ENCODE results near the gene ARFRP1.

ARFRP1 gene

DNA sequence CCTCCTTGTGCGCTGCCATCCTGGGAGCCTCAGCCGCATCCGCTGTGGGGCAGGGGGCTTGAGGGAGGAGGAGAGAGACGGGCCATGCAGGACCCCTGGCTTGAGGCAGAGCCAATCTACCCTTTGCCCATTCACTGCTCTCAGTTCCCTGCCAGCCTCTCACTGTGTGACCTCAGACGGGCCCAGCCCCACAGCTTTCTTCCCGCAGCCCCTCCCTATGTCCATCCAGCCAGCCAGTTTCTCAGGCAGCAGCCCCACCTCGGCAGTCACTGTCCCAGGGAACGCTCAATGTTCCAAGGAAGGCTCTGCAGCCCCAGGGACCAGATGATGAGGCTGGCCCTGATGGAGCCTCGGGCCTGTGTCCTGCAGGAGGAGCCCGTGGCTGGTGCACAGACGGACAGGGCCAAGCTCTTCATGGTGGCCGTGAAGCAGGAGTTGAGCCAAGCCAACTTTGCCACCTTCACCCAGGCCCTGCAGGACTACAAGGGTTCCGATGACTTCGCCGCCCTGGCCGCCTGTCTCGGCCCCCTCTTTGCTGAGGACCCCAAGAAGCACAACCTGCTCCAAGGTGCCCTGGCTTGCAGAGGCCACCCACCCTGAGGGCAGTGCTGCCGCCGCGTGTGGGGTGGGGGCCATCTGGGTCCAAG, 15.2 kb downstream of the ARFRP1 start:
- no peak overlapping the region for H3K4me2 ChIP-seq (ENCODE audit: low read depth, low read length, poor library complexity, severe bottlenecking)
- H3F3A ChIP-seq (ENCODE audit: insufficient read depth): no peaks in the 10 kb centered on the region
- TF ChIP-seq, protein P1, sequence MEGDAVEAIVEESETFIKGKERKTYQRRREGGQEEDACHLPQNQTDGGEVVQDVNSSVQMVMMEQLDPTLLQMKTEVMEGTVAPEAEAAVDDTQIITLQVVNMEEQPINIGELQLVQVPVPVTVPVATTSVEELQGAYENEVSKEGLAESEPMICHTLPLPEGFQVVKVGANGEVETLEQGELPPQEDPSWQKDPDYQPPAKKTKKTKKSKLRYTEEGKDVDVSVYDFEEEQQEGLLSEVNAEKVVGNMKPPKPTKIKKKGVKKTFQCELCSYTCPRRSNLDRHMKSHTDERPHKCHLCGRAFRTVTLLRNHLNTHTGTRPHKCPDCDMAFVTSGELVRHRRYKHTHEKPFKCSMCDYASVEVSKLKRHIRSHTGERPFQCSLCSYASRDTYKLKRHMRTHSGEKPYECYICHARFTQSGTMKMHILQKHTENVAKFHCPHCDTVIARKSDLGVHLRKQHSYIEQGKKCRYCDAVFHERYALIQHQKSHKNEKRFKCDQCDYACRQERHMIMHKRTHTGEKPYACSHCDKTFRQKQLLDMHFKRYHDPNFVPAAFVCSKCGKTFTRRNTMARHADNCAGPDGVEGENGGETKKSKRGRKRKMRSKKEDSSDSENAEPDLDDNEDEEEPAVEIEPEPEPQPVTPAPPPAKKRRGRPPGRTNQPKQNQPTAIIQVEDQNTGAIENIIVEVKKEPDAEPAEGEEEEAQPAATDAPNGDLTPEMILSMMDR (IDR thresholded peaks at IDR 0.05; ENCODE audit: insufficient read depth, low read length, poor library complexity, severe bottlenecking): no peak
- TF ChIP-seq EZH2phosphoT487 (conservative IDR thresholded peaks at IDR 0.05; ENCODE audit: low read length): no peak
- no peaks in the 10 kb centered on the region for H3K9me3 ChIP-seq (ENCODE audit: insufficient read depth, low read length)
- H3K27ac ChIP-seq (ENCODE audit: low read depth, low read length): no peak overlapping the region
- no peaks in the 10 kb centered on the region for H3K27me3 ChIP-seq (ENCODE audit: low read length)
- no peak overlapping the region for H2AFZ ChIP-seq (ENCODE audit: low read depth, low read length, severe bottlenecking)
- H3K9me2 ChIP-seq (replicated peaks; ENCODE audit: insufficient read depth, low read length): no peaks in the 10 kb centered on the region
- H3K4me3 ChIP-seq (ENCODE audit: insufficient read depth, low read length, poor library complexity, severe bottlenecking): no peak overlapping the region
- no peaks in the 10 kb centered on the region for H3K79me2 ChIP-seq (ENCODE audit: insufficient read depth, low read length)
- no peaks in the 10 kb centered on the region for H3K36me3 ChIP-seq (ENCODE audit: low read length)
- H3K9ac ChIP-seq (ENCODE audit: low read length): no peak overlapping the region
- no peaks in the 10 kb centered on the region for H4K20me1 ChIP-seq (ENCODE audit: low read depth, low read length)

DNA sequence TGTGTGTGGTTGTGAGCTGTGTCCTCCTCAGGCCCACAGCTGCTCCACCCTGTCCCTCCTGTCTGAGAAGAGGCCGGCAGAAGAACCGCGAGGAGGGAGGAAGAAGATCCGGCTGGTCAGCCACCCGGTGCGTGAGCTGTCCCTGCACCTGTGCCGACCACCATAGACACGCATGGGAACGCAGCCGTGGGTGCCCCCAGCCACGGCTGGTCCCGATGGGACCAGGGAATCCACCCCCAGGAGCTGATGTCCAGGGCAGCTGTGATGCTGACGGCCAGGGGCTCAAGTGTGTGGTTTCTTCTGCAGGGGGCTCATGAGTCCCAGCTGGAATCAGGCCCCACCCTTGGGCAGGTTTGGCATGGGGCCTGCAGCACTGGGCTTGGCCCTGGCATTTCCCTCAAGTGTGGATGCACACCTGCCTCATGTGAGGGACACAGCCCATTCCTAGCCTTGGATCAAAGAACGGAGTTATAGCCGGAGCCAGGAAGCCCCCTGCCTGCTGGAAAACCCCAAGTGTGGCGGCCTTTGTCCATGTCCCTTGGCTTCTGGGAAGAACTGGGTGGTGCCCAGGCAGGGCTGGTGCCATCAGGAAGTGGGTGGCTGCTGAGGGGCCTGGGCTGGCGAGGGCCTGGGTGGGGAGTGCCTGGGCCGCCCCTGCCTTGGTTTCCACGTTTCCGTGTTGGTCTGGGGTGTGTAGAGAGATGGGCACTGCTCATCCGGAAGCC, 15.9 kb downstream of the ARFRP1 start:
- Histone ChIP-seq H3K27me3 (ENCODE audit: low read length) (no peaks in the 10 kb centered on the region), H4K20me1 (ENCODE audit: low read depth, low read length) (no peaks in the 10 kb centered on the region), H2AFZ (ENCODE audit: low read depth, low read length, severe bottlenecking) (no peak overlapping the region), H3K79me2 (ENCODE audit: insufficient read depth, low read length) (no peaks in the 10 kb centered on the region), H3K27ac (ENCODE audit: low read depth, low read length) (no peak overlapping the region), H3K4me3 (ENCODE audit: insufficient read depth, low read length, poor library complexity, severe bottlenecking) (no peak overlapping the region), H3K36me3 (ENCODE audit: low read length) (no peaks in the 10 kb centered on the region), H3K4me2 (ENCODE audit: low read depth, low read length, poor library complexity, severe bottlenecking) (no peak overlapping the region), H3K9ac (ENCODE audit: low read length) (no peak overlapping the region), H3K9me2 (replicated peaks; ENCODE audit: insufficient read depth, low read length) (no peaks in the 10 kb centered on the region), H3K9me3 (ENCODE audit: insufficient read depth, low read length) (no peaks in the 10 kb centered on the region), H3F3A (ENCODE audit: insufficient read depth) (no peaks in the 10 kb centered on the region)
- TF ChIP-seq EZH2phosphoT487 (conservative IDR thresholded peaks at IDR 0.05; ENCODE audit: low read length): no peak
- TF ChIP-seq, protein P1 (IDR thresholded peaks at IDR 0.05; ENCODE audit: insufficient read depth, low read length, poor library complexity, severe bottlenecking): no peak

DNA sequence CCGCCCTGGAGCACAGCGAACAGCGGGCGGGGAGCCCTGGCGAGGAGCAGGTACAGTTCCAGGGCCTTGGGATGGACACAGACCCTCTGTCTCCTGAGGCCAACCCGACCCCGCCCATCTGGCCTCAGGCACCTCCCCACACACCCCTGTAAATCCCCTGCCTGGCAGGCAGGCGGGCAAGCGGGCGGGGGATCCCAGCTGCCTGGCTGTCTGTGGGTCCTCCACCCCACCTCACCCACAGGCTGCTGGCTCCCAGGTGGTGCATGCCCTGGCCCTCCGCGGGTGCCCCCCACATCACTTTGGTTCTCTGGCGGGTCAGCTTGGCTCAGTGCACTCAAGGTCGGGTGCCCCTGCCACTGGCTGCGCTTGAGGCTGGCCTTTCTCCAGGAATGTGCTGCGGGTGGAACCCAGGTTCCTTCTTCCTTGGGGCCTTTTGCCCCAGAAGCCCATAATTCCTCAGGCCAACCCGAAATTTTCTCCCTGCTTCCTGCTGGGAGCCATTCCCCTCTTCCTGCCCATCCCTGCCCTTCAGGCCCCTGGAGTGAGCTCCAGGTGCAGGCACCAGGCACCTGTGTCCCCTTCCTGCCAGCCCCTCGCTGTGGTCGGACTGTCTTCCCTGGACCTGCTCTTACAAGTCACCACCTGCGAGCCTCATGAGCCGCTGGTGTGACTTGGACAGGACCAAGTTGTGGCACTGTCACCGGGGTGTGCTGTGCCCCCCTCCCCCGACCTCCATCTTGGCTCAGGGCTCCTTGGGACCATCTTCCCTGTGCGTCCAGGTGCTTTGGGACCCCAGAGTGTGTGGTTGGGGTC, 16.7 kb downstream of the ARFRP1 start:
- no peaks in the 10 kb centered on the region for H3K27me3 ChIP-seq (ENCODE audit: low read length)
- TF ChIP-seq, protein P1 (IDR thresholded peaks at IDR 0.05; ENCODE audit: insufficient read depth, low read length, poor library complexity, severe bottlenecking): no peak
- TF ChIP-seq EZH2phosphoT487 (conservative IDR thresholded peaks at IDR 0.05; ENCODE audit: low read length): no peak
- H3K9me3 ChIP-seq (ENCODE audit: insufficient read depth, low read length): no peaks in the 10 kb centered on the region
- H3K27ac ChIP-seq (ENCODE audit: low read depth, low read length): no peak overlapping the region
- H3K4me2 ChIP-seq (ENCODE audit: low read depth, low read length, poor library complexity, severe bottlenecking): no peak overlapping the region
- no peak overlapping the region for H2AFZ ChIP-seq (ENCODE audit: low read depth, low read length, severe bottlenecking)
- no peaks in the 10 kb centered on the region for H3F3A ChIP-seq (ENCODE audit: insufficient read depth)
- H3K36me3 ChIP-seq (ENCODE audit: low read length): no peaks in the 10 kb centered on the region
- no peak overlapping the region for H3K9ac ChIP-seq (ENCODE audit: low read length)
- H3K79me2 ChIP-seq (ENCODE audit: insufficient read depth, low read length): no peaks in the 10 kb centered on the region
- no peaks in the 10 kb centered on the region for H4K20me1 ChIP-seq (ENCODE audit: low read depth, low read length)
- no peak overlapping the region for H3K4me3 ChIP-seq (ENCODE audit: insufficient read depth, low read length, poor library complexity, severe bottlenecking)
- no peaks in the 10 kb centered on the region for H3K9me2 ChIP-seq (replicated peaks; ENCODE audit: insufficient read depth, low read length)
